Hematopoietic multipotent progenitor cell treated with erythropoietin and hydrocortisone succinate and interleukin-3 and kit ligand, for 4 days (in vitro differentiated cells): Measurements from ENCODE around the gene AGTRAP.
A peak's percentile ranks its signal among the peaks of the same experiment; 100 is the strongest.

ENCODE experiments used
- DNase-seq: peaks from one replicate; pipeline ENCODE4 v3.0.0-alpha.2; 2015

Gene AGTRAP

DNA sequence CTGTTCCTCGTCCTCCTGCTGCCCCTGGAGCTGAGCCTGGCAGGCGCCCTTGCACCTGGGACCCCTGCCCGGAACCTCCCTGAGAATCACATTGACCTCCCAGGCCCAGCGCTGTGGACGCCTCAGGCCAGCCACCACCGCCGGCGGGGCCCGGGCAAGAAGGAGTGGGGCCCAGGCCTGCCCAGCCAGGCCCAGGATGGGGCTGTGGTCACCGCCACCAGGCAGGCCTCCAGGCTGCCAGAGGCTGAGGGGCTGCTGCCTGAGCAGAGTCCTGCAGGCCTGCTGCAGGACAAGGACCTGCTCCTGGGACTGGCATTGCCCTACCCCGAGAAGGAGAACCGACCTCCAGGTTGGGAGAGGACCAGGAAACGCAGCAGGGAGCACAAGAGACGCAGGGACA is 29.6 kb upstream of the AGTRAP start:
- no peak for DNase-seq

DNA sequence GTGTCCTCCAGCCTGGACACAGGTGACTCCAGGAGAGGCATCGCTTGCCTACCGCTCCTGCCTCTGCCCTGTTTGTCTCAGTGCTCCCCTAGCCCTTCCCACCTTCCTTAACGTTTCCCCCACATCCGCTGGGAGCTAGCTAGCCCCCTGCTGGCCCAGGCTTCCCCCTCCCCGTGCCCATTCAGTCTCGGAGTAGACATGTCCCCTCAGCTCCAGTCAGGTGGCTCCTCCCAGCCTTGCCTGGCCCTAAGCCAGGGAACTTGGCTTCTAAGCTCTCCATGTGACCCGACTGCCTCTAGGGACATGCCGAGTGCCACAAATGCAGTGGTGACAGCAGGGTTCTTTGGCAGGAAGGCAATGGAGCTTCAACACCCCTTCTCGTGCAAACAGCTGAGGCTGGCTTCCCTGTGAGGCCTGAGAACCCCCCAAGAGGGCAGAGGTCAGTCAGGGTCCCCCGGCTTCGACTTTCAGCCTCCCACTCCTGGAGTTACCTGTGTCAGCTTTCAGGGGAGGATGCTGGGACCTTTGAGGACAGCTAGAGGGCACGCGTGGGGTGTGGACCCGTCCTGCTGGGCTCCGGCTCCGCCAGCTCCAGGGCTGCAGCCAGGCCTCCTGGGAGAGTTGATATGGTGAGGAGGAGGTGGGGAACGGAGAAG is 28.2 kb upstream of the AGTRAP start:
- DNase-seq: peak; percentile 77

DNA sequence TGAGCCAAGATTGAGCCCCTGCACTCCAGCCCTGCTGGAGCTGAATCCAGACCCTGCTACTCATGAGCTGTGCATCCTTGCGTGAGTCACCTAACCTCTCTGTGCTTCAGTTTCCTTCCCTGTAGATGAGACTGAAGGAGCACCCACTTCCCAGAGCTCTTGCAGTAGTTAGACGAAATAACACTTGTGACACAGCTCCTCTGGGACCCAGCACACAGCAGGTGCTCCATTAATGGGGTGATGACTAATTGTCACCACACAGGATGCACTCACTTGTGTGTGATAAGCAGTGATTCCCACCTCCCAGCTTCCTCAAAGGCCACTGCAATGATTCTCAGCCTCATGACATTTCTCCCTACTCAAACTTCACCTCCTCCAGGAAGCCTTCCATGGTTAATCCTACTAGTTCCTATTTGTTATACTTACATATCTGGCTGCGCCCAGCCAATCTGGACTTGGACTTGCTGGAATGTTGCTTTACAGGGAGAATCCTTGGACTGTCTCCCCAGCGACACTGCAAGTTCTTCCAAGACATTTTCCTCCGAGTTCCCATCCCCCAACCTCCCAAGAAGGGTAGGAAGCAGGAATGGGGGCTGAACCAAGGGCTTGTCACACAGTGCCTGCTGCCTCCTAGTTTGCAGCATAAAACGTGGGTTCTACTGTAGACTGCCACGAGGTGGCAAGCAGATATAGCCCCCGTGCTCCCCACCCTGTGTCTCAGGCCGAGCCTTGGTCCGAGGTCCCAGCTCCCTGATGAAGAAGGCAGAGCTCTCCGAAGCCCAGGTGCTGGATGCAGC is 27.2 kb upstream of the AGTRAP start:
- peak; percentile 47 for DNase-seq

DNA sequence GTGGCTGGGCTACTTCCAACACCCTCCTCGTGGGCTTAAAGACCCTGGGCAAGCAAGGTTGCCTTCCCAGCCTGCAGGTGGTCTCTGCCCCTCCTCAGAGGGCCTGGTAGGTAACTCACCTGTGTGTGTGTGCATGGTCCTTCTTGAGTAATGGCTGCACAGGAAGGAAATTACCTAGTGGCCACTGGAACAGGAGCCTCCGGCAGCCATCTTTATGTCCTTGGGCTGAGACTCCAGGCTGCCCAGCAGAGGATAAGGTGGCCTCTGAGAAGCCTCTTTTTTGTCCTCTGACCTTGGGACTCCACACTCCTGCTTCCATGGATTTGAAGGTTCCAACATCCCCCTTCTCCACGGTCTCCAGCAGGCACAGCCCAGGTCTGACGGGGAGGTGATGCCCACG is 24.4 kb upstream of the AGTRAP start:
- no peak for DNase-seq

DNA sequence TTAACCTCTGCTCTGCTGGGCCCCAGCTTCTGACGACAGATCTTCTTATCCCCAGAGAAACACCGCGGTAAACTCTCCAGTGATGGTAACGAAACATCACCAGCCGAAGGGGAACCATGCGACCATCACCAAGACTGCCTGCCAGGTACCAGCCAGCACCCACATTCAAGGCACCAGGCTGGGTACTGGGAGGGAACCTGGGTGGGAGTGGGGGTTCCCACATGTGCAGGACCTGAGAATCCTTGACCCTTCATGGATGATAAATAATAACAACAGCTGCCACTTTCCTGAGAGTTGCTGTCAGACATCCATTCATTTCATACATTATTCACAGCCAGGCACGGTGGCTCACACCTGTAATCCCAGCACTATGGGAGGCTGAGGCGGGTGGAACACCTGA is 23.7 kb upstream of the AGTRAP start:
- DNase-seq: no peak

DNA sequence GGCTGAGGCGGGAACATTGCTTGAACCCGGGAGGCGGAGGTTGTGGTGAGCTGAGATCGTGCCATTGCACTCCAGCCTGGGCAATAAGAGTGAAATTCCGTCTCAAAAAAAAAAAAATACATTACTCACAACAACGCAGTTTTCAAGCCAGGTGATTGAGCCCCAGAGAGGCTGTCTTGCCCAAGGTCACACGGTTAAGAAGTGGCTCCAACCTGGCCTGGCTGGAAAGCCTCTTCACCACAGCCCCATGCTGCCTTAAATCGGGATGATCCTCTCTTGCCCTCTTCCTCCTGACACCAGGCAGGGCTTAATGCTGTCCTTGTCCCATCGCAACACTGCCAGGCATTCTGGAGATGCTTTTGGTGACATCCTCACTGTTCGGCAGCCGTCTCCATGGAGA is 22.8 kb upstream of the AGTRAP start:
- DNase-seq: no peak

DNA sequence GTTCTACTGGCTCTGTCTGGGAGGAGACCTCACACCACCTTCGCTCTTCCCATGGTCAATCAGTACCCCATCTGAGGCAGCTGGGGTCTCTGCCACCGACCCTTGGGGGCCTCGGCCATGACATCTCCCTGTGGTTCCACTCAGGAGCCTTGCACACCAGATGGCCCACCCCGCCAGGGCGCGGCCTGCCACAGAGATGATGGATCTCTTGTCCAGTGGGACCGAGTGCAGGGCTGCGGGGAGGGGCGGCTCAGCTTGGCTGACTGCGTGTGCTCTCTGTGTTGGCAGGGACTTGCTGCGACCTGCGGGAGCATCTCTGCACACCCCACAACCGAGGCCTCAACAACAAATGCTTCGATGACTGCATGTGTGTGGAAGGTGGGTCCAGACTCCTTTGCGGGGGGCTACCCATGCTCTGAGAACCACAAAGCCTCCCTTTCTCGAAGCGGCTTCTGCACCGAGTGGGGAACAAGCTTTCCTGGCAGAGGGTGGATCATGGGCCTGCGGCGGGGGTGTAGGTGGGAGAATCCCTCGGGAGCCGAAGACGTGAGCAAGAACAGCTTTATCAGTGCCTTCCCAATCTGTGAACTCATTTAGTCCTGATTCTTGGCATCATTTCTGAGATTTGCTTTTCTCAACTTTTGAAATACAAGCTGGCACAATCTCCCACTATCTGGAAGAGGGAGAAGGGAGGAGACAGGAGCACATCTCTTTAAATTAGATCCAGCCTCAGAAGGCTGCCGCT is 20.9 kb upstream of the AGTRAP start:
- no peak for DNase-seq

DNA sequence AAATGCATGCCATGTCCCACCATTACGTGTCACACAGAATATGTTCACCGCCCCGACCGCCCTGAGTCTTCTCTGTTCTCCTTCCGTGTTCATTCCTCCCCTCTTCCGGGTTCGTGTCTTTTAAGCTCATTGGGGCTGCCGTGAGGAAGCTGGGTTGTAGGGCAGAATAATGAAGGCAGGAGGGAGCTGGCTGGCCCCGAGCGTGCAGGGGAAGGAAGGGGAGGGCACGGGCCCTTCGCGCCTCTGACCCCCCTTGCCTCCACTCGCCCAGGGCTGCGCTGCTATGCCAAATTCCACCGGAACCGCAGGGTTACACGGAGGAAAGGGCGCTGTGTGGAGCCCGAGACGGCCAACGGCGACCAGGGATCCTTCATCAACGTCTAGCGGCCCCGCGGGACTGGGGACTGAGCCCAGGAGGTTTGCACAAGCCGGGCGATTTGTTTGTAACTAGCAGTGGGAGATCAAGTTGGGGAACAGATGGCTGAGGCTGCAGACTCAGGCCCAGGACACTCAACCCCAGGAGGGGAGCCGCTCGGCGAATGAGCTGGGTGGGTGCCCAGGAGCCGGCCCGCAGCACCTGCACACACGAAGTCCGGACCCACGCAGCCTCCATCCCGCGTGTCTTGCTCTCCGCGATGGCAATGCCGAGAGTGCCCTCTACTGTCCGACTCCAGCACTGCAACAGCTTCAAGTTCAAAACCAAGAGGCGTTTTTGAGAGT is 16.5 kb upstream of the AGTRAP start:
- DNase-seq: peak; percentile 93

DNA sequence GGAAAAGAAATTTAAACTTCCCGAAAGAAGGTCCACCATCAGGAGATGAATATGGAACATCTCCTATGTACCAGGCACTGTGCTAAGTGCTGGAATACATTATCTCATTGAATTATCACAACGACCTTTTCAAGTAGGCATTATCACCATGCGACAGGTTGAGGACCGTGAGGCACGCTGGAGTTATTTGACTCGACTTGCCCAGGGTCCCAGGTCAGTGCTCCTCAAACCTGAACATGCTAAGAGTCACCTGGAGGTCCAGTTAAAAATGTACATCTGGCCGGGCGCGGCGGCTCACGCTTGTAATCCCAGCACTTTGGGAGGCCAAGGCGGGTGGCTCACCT is 15.9 kb upstream of the AGTRAP start:
- no peak for DNase-seq

DNA sequence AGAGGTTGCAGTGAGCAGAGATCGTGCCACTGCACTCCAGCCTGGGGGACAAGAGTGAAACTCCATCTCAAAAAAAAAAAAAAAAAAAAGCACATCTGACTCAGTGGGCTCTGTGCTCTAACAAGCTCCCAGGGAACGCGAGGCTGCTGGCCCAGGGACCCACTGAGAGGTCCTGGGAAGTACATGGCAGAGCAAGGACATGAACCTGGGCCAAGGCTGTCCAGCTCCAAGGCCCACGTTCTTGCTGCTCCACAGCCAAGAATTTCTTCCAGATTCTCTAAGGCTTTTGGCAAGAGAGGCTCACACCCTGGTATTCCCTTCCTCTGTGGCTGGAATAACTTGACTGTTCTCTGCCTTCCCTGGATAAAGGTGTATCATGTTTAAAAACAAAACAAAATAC is 15.4 kb upstream of the AGTRAP start:
- no peak for DNase-seq

DNA sequence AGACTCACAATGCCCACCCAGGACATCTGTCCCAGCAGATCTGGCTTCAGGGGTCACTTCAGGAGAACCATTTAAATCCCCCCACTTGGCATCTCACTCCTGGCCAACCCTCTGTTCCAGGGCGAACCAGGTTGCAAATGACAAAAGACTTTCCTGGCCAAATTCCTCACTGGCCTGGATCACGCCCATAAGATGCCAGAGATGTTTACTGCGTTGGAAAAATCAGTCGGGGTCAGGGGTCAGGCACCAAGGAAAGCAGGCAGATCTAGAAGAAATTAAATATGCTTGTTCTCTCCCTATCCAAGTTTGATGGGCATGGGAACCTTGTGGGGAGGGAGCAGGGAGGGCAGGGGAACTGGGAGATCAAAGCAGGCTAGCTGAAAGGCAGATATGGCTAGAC is 14.6 kb upstream of the AGTRAP start:
- DNase-seq: no peak

DNA sequence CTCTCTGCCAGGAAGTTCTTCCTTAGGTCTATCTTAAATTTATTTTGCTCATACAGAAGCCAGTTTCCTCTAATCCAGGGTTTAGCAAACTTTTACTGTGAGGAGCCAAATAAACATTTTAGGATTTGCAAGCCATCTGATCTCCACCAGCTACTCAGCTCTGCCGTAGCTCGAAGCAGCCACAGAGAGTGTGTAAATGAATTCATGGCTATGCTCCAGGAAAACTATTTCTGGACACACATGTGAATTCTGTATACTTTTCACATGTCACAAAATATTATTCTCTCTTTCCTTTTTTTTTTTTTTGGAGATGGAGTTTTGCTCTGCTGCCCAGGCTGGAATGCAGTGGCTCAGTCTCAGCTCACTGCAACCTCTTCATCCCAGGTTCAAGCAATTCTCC is 13.4 kb upstream of the AGTRAP start:
- no peak for DNase-seq

DNA sequence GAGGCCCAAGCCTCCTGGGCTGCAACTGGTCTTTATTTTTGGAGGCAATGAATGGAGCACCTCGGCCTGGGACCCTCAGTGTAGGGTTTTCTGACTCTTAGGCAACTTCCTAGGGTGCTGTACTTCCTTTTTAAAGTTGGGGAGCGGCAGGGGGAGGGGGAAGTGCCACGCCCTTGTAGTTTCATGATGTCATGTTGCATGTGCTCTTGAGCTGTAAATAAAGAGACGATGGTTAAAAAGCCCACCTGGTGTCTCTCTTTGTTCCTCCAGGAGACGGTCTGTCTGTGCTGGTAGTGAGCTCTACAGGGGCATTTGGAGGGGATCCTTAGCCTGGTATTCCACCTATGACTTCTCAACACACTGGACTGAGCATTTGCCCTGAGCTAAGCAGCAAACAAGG is 10.3 kb upstream of the AGTRAP start:
- peak; percentile 42 for DNase-seq

DNA sequence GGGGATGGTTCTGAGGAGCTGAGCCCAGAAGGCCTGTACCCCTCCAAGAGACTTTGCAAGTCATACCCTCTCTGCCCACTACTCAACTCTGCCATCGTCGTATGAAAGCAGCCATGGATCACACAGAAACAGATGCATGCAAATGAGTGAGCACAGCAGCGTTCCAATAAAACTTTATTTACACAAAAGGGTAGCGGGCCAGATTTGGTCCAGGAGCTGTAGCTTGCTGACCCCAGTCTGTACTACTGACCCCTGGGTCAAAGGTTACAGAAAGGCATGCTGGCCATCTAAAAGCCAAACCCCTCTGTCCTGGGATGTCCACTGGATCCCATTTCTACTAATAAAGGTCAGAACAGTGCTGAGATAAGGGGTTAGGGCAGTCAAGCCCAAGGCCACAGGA is 8.8 kb upstream of the AGTRAP start:
- DNase-seq: no peak

DNA sequence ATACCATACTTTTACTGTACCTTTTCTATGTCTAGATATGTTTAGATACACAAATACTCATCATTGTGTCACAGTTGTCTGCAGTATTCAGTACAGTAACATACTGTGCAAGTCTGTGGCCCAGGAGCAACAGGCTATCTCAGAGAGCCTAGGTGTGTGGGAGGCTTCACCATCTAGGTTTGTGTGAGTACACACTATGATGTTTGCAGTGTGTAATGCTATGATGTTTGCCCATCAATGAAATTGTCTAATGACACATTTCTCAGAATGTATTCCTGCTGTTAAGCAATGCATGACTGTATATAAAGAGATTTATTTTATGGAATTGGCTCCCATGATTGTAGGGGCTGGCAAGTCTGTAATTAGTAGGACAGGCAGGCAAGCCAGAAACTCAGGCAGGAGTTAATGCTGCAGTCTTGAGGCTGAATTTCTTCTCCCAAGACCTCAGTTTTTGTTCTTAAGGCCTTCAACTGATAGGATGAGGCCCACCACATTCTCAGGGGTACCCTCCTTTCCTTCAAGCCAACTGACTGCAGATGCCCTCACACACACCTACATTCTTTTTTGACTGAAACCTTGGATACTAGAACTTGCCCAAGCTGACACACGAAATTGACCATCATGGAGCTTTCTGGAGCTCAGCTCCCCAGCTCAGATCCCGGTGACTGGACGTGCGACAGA is 7.7 kb upstream of the AGTRAP start:
- no peak for DNase-seq

DNA sequence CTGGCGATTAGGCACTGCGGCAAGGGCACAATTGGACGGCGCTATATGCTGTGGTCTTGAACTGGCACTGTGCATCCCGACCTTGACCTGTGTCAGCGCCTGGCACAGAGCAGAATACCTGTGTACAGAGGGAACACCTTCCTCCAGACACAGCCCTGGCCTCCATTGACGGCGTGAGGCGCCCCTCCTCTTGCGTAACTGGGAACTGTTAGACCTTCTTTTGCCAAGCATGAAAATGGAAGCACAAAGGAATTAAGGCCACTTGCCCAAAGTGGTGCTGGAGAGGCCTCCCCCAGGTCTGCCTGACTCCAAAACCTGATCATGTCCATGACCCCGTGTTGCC is 6.8 kb upstream of the AGTRAP start:
- DNase-seq: no peak

DNA sequence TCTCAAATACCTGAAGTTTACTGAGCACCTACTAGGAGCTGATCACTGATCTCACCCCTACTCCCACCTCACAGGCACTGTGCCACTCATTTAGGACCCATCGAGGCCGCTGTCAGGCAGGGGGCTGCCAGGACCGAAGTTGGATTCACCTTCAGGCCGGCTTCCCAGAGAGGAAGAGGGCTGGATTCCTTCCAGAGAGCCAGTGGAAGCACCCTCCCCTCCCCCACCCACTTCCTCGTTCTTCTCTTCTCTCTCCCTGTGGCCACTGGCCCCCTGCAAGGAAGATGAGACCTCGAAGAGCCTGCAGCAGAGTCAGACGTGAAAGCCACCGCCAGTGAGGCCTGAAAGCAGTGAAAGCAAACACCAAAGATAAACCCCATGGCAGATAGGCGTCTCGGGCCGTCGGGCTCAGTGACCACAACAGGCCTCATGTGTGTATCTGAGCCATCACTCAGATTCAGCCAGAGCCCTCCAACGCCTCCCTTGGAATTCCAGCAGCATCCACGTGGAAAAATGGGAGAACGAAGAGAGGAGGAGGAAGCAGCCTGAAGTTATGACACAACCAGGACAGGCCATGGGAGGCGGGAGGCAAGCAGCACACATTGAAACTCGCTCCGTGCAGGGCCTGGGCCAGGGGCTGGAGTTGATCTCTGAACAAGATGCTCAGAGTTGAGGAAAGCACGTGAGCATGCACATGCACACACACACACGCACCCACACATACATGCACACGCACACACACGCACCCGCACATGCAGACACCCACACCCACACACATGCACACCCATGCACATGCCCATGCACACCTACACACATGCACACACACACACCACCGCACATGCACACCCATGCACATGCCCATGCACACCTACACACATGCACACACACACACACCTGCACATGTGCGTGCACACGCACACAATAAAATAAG is 6.2 kb upstream of the AGTRAP start:
- peak; percentile 71 for DNase-seq

DNA sequence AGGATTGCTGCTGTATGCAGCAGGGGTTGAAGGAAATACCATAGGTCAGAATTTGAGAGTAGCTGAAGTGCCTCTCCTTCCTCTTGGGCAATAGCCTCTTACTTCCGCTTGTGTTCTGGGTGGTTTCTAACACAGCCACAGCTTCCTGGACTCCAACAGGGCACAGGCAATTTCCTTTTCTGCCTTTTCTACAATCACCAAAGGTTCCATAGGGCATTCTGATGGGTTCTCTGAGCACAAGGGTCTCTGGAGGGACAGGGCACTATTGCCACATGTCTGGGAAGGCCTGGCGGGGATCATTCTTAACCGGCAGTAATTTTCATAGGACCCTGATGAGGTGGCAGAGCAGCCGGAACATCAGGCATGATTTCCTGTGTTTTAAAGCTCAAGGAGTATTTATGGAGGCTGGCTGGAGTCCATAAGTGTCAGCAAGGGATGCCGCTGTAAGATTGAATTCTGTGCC is 5.5 kb upstream of the AGTRAP start:
- DNase-seq: peak; percentile 92

DNA sequence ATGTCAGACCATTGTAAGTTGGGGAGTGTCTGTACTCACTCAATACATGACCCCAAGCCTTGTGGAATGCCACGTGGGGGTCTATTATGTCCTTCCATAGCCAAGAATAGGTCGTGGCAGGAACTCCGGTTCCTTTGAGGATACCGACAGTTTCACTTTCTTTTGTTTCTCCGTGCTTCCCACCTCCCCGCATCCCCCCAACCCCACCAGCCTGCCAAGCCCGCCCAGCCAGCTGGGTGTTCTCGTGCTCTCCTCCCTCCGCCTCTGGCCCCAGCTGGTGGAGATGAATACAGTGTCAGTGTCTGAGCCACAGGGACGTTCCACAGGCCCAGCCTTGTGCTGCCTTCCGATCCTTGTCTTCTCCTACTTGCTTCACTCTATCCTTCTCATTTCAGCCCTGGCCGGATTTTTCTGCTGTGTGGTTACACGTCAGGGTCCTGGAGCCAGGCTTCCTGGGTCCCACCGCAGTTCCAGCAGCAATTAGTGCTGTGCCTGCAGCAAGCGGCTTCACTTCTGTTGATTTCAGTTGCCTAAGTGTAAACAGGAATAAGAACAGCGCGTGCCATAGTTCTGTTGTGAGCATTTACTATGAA is 4.1 kb upstream of the AGTRAP start:
- DNase-seq: peak; percentile 87

DNA sequence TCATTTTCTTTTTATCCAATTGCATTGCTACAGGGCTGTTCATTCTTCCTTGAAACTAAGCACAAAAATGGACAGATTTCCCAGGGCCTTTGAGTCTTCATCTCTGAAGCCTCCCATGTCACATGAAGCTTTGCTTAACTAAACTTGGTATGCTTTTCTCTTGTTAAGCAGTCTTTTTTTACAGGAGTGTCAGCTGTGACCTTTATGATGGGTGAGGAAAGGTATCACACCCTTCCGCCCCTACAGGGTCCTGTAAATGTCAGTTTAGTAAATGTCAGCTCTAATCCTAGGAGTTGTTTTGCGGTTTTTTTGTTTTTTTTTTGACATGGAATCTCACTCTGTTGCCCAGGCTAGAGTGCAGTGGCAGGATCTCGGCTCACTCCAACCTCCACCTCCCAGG is 2.6 kb upstream of the AGTRAP start:
- no peak for DNase-seq

DNA sequence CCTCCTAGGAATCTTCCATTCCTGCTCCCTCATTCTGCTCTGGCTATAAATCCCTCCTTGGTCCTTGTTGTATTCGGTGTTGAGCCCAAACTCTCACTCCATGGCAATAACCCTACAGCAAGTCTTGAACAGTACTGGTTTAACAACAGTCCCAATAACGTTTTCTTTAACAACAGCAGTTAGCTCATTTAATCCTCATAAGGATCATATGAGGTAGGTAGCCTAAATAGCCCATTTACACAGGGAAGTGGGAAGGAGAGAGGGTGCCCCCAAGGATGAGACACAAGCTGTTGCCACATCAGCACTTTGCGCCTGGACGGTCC is 444 bp upstream of the AGTRAP start:
- DNase-seq: no peak
